Right renal cortex interstitium (tissue), 3 donors: ENCODE measurements around the gene AQP10. TPM values are rescaled to one million over a fixed set of nuclear protein-coding genes. Genes with fewer than 3 reads are reported as not detected.
"Not testable (repeated sequence)": the region's sequence is repeated elsewhere in the genome, so short reads cannot be mapped to it uniquely, and the experiment has no call there.

Experiments used
- DNase-seq, 3 donors: peaks; one replicate each; pipeline ENCODE4 v3.0.0-alpha.2; 2013; ENCODE audit warnings: low read depth in 3 of 3, low spot score in 2 of 3
- polyA plus RNA-seq, 3 donors: library from polyadenylated mRNA; unstranded; fragments of 120-200 nt; gene quantifications; one replicate each; pipeline ENCODE4 v1.2.1, GENCODE V29; 2013; ENCODE audit not compliant: insufficient read length in 3 of 3

Gene AQP10
- under 1 TPM in 2 of 3 donors, not detected in 1; 0.07 to 0.18 TPM for polyA plus RNA-seq

DNA sequence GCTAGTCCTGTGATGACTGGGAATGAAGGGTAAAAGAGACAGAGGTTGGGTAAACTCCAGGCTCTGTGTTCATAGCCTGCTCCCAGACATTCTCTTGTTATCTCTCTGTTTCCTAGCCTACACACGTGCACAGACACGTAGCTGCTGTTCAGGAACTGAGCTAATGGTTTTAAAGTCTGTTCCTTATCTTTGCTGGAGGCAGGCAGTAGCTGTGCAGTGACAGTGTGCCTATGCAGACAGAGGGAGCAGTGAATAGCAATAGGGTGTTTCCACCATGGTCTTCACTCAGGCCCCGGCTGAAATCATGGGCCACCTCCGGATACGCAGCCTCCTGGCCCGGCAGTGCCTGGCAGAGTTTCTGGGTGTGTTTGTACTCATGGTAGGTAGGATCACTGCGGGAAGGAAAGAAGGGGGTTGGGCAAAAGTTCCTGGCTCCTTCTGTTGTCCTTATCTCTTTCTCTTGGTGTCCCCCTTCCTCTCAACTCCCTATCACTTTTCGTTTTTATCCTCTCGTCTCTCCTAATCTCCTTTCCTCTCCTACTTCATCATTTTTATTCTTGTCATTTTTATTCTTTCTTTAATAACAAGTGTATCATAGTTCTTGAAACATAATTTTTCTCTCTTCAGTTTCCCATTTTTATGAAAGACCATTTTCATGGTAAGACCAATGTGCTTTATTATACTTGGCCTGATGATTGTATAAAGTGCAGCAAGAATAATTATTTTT, at the start of gene AQP10:
Gene AQP10, plus strand, starts transcription at position 212 of the 727 bp plus-strand sequence. Its CDS starts 63 bp downstream, at position 275.
- no peak for DNase-seq

DNA sequence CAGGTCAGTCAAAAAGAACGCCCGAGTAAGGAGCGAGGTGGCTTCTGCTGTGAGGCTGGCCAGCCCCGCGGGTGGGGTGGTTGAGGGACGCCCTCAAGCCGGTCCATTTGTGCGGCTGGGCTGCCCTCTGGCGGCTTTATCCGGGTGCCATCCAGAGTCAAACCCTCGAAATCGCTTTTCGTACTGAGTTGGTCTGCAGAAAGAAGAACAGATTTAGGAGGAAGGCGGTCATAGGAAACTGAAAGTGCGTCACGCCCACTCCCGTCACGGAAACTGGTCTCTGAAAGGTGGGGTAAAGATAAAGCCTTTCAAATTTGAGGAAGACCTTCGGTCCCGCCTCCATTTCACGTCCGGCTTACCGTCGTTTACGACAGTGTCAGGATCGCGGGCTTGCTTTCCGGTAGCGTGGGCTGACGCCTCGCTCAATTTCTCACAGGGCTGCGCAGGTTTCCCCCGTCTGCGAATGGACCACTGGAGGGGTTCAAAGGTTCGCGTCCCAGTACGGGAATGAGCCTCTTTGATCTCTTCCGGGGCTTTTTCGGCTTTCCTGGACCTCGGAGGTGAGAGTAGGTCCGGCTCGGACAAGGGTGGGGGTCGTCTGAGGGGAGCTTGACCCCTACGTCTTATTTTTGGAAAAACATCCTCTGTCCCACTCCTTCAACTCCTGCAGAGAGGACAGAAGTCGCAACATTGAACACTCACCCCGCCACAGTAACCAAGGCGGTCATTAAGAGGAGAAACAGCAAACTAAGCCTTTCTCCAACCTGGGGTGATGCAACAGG, 48.5 kb upstream of the AQP10 start, which contains the start of gene HAX1:
Gene HAX1, plus strand, starts transcription at position 413 of the 782 bp plus-strand sequence. Its CDS starts 95 bp downstream, at position 508.
- peak; percentile 88 to 94 (median 89) for DNase-seq

DNA sequence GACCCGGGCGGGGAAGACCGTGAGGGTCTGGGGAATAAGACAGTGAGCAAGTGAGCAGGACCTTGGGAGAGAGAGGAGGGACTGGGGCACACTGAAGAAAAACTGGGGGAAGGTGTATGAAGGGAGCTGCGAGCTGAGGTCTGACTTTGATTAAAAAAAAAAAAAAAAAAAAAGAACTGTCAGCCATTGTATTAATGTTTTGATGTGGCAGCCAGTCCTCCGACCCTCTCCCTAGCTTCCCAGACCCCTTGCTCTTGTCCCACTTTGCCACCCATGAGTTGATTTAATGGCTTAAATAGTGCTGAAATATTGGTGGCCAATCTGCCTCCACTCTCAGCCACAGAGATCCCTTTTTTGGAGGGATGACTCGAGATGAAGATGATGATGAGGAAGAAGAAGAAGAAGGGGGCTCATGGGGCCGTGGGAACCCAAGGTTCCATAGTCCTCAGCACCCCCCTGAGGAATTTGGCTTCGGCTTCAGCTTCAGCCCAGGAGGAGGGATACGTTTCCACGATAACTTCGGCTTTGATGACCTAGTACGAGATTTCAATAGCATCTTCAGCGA, 47.8 kb upstream of the AQP10 start:
- peak in 1 of 3 donors; percentile 1 for DNase-seq

- DNase-seq: no peak
Observed at GRCh38 chr1:154276797-154277196, 44.1 kb upstream of the AQP10 start.

- not testable (repeated sequence) for DNase-seq
Observed at GRCh38 chr1:154287591-154287990, 33.3 kb upstream of the AQP10 start.

GRCh38 chr1:154288661-154289060, 32.2 kb upstream of the AQP10 start:
- no peak for DNase-seq

- no peak for DNase-seq
Observed at GRCh38 chr1:154290921-154291320, 30.0 kb upstream of the AQP10 start.

DNA sequence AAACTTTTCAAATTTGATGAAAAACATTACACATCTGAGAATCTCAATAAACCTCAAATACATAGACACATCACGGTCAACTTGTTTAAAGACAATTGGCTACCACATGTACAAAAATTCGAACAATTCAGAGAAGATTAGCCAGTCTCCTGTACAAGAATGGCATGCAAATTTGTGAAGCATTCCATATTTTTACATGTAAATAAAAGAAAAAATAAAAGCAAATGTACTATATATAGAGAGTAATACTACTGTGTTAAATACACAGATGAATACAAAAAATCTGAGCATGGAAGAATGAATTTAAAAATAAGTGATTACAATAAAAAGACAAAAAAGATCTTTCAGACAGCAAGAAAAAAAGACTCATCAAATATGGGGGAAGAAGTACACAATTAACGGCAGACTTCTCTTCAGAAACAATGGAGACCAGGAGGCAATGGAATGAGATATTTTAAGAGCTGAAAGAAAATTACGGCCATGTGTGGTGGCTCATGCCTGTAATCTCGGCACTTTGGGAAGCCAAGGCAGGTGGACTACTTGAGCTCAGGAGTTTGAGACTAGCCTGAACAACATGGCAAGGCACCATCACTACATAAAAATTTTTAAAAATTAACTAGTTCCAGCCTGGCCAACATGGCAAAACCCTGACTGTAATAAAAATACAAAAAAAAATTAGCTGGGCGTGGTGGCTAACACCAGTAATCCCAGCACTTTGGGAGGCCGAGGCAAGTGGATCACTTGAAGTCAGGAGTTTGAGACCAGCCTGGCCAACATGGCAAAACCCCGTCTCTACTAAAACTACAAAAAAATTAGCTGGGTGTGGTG, 25.3 kb upstream of the AQP10 start:
- DNase-seq: no peak

DNA sequence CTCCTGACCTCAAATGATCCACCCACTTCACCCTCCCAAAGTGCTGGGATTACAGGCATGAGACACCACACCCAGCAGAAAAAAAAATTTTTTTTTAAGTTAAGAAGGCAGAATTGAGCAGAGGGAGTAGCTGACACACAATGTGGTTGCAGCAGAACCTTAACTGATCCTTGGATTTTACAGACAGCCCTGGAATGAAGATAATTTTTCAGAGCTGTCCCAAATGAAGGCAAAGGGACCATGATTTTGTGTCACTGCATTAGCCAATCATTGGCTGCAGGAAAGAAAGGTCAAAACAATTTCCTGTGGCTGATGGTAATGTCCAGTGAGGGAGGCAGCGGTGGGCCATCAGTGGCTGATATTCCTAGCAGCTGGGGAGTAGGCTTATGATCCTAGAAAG, 19.3 kb upstream of the AQP10 start:
- DNase-seq: no peak

- DNase-seq: no peak
Observed at GRCh38 chr1:154304664-154305337, 16.1 kb upstream of the AQP10 start.

DNA sequence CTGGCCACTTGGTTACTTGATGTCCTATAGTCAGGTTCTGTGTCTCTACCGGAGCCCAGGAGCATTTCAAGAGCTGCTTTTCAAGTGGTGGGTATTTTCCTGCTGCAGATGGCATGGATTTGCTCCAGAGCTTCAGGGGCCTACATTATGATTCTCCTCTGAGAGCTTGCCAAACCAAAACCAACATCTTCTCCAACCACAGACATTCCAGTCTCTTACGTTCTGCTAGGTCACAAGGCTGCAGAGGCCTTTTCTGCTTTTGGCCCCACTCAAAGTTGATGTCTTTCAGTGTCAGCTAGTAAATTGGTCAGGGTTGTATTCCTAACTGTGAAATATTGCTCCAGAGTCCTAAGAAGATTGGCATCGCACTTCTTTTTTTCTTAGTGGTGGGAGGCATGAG, 14.7 kb upstream of the AQP10 start:
- DNase-seq: no peak

GRCh38 chr1:154307670-154308270, 13.1 kb upstream of the AQP10 start:
- not testable (repeated sequence) for DNase-seq

DNA sequence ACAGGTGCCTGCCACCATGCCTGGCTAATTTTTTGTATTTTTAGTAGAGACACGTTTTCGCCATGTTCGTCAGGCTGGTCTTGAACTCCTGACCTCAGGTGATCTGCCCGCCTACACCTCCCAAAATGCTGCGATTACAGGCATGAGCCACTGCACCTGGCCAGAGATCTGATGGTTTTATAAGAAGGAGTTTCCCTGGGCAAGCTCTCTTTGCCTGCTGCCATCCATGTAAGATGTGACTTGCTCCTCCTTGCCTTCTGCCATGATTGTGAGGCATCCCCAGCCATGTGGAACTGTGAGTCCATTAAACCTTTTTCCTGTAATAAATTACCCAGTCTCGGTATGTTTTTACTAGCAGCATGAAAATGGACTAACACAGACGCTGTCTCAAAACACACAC, 11.8 kb upstream of the AQP10 start:
- not testable (repeated sequence) for DNase-seq

DNA sequence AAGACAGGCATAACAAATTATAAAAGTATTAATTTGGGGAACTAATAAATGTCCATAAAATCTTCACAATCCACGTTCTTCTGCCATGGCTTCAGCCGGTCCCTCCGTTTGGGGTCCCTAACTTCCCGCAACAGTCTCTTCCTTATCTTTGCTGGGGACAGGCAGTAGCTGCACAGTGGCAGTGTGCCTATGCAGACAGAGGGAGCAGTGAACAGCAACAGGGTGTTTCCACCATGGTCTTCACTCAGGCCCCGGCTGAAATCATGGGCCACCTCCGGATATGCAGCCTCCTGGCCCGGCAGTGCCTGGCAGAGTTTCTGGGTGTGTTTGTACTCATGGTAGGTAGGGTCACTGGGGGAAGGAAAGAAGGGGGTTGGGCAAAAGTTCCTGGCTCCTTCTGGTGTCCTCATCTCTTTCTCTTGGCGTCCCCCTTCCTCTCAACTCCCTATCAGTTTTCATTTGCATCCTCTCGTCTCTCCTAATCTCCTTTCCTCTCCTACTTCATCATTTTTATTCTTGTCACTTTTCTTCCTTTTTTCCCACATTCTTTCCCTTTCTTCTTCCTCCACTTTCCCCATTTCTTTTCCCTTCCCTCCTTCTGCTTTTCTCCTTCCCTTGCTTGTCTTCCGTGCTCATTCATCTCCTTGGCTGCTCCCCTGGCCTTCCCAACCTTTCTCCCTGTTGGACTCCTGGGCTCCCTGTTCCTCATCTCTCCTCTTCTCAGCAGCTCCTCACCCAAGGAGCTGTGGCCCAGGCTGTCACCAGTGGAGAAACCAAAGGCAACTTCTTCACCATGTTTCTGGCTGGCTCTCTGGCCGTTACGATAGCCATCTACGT, 8.4 kb upstream of the AQP10 start:
- not testable (repeated sequence) for DNase-seq

DNA sequence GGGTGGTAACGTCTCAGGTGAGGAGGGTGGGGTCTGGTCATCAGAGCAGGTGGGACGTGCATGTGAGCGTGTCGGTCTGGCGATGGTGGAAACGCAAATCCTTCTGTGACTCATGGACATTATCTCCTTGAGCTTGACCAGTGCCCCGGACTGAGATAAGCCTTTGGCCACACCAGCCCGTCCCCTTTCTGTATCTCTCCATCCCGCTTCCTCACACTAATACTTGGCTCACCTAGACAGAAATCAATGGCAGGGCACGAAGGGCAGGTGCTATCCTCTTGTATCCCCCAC, 7.9 kb upstream of the AQP10 start:
- no peak for DNase-seq

DNA sequence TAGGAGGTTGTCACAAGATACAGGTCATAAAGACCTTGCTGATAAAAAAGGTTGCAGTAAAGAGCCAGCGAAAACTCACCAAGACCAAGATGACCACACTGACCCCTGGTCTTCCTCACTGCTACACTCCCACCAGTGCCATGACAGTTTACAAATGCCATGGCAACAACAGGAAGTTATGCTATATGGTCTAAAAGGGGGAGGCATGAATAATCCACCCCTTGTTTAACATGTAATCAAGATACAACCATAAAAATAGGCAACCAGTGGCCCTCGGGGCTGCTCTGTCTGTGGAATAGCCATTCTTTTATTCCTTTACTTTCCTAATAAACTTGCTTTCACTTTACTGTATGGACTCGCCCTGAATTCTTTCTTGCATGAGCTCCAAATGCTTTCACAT, 6.7 kb upstream of the AQP10 start:
- DNase-seq: not testable (repeated sequence)

- DNase-seq: no peak
Observed at GRCh38 chr1:154316704-154317103, 4.2 kb upstream of the AQP10 start.

GRCh38 chr1:154318386-154318785, 2.5 kb upstream of the AQP10 start:
- DNase-seq: no peak

DNA sequence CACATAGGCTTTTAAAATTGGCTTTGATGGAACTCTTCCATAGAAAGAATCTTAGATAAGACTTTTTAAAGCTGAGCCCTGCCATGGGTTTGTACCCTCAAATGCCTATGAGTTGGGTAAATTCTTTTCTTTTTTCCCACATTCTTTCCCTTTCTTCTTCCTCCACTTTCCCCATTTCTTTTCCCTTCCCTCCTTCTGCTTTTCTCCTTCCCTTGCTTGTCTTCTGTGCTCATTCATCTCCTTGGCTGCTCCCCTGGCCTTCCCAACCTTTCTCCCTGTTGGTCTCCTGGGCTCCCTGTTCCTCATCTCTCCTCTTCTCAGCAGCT, 679 bp downstream of the AQP10 start:
- DNase-seq: not testable (repeated sequence)
